ENCODE measurements around the gene TCTN2. TPM values are rescaled to one million over a fixed set of nuclear protein-coding genes. Genes with fewer than 3 reads are reported as not detected.
A peak's percentile ranks its signal among the peaks of the same experiment; 100 is the strongest.

TCTN2 gene
- total RNA-seq: 10 to 100 TPM in 3 of 4 donors, 1 to 10 TPM in 1; 7.2 to 20.0 (median 14.9) TPM

GRCh38 chr12:123670882-123671728 is at the start of gene TCTN2:
Gene TCTN2, plus strand, starts transcription at chr12:123671113. Its CDS starts 128 bp downstream, at chr12:123671241.
- peak in 1 of 2 donors; percentile 19 for TF ChIP-seq EP300 (IDR thresholded peaks at IDR 0.05)
- no peak for TF ChIP-seq CTCF (IDR thresholded peaks at IDR 0.05)

GRCh38 chr12:123621619-123622530 is 49.0 kb upstream of the TCTN2 start:
- Histone ChIP-seq H3K4me1 (no peaks in the 10 kb centered on the region), H3K27me3 (no peaks in the 10 kb centered on the region), H3K4me3 (no peak overlapping the region), H3K27ac (no peak overlapping the region), H3K36me3 (peaks cover 0 to 100% (median 45%) of the 10 kb centered on the region in 3 donors), H3K9me3 (no peaks in the 10 kb centered on the region)
- TF ChIP-seq POLR2A (IDR thresholded peaks at IDR 0.05): no peak
- no peak for TF ChIP-seq EP300 (IDR thresholded peaks at IDR 0.05)
- no peak for TF ChIP-seq CTCF (IDR thresholded peaks at IDR 0.05)
- no peak for DNase-seq (ENCODE audit: low spot score in 2 of 2)
- 80 to 85% methylated on average over 15 of the region's 15 CpGs for WGBS, 2 donors

More at GRCh38 chr12:123670882-123671728, at the start of gene TCTN2:
- DNase-seq (ENCODE audit: low spot score in 2 of 2): peak; percentile 92 to 94
- Histone ChIP-seq H3K4me3 (peak within 1 kb of the TSS; percentile 76 to 91 (median 88)), H3K4me1 (peaks cover 0 to 20% (median 3%) of the 10 kb centered on the region in 4 donors), H3K9me3 (no peaks in the 10 kb centered on the region), H3K27ac (peak within 1 kb of the TSS in 3 of 4 donors; percentile 20 to 72 (median 45)), H3K36me3 (peaks cover 0 to 34% (median 0%) of the 10 kb centered on the region in 3 donors), H3K27me3 (no peaks in the 10 kb centered on the region)
- WGBS, 2 donors: 1 to 2% methylated on average over 50 to 53 of the region's 53 CpGs

GRCh38 chr12:123633379-123634141 is 37.4 kb upstream of the TCTN2 start, which contains the start of the genes EIF2B1 and GTF2H3:
Gene EIF2B1, minus strand, starts transcription at chr12:123633686. Its CDS starts 129 bp downstream, at chr12:123633557.
Gene GTF2H3, plus strand, starts transcription at chr12:123633829. Its CDS starts 31 bp downstream, at chr12:123633860.
- Histone ChIP-seq H3K4me3 (peak within 1 kb of the TSS; percentile 54 to 86 (median 67)), H3K27me3 (no peaks in the 10 kb centered on the region), H3K4me1 (peaks cover 0 to 26% (median 13%) of the 10 kb centered on the region in 4 donors), H3K9me3 (no peaks in the 10 kb centered on the region), H3K27ac (peak within 1 kb of the TSS; percentile 60 to 88 (median 80)), H3K36me3 (peaks cover 0 to 43% (median 12%) of the 10 kb centered on the region in 3 donors)
- DNase-seq (ENCODE audit: low spot score in 2 of 2): peak; percentile 89 to 95
- 0% methylated on average over 35 to 52 of the region's 52 CpGs for WGBS, 2 donors
- TF ChIP-seq POLR2A (IDR thresholded peaks at IDR 0.05) (peak; percentile 6 to 52), EP300 (IDR thresholded peaks at IDR 0.05) (peak; percentile 91 to 98), CTCF (IDR thresholded peaks at IDR 0.05) (peak in 1 of 5 experiments; percentile 37)

- peak overlapping the region; percentile 60 to 88 (median 80) for H3K27ac ChIP-seq
- no peak for DNase-seq (ENCODE audit: low spot score in 2 of 2)
- no peaks in the 10 kb centered on the region for H3K27me3 ChIP-seq
- H3K4me3 ChIP-seq: peak overlapping the region; percentile 54 to 86 (median 67)
- TF ChIP-seq CTCF (IDR thresholded peaks at IDR 0.05) (no peak), POLR2A (IDR thresholded peaks at IDR 0.05) (no peak), EP300 (IDR thresholded peaks at IDR 0.05) (no peak)
- H3K4me1 ChIP-seq: peaks cover 0 to 26% (median 13%) of the 10 kb centered on the region in 4 donors
- WGBS, 2 donors: 11 to 15% methylated on average over 19 of the region's 19 CpGs
- H3K9me3 ChIP-seq: no peaks in the 10 kb centered on the region
- H3K36me3 ChIP-seq: peaks cover 0 to 37% (median 8%) of the 10 kb centered on the region in 3 donors
Observed at GRCh38 chr12:123634142-123634561, 36.8 kb upstream of the TCTN2 start.
